HUDEP-2 (cell line): Measurements from ENCODE around the gene ALKBH5.
A peak's percentile ranks its signal among the peaks of the same experiment; 100 is the strongest.

Source experiments
- DNase-seq, 76 experiments: peaks; one replicate each; lab custom pipeline; 2025; ENCODE audit not compliant: unreplicated experiment in 76 of 76; lab: John Stamatoyannopoulos, UW

Gene ALKBH5

GRCh38 chr17:18236494-18236893 is 52.9 kb downstream of the ALKBH5 start:
- no peak for DNase-seq

GRCh38 chr17:18237461-18237860 is 53.8 kb downstream of the ALKBH5 start:
- DNase-seq = no peak

GRCh38 chr17:18238299-18238698 is 54.7 kb downstream of the ALKBH5 start:
- DNase-seq = no peak

- DNase-seq = no peak
Measured at GRCh38 chr17:18240449-18240848, 56.8 kb downstream of the ALKBH5 start.

- DNase-seq = no peak
Measured at GRCh38 chr17:18241229-18241871, 57.7 kb downstream of the ALKBH5 start.

- no peak for DNase-seq
Measured at GRCh38 chr17:18245038-18245776, 61.6 kb downstream of the ALKBH5 start.

- DNase-seq = no peak
Measured at GRCh38 chr17:18246109-18246725, 62.6 kb downstream of the ALKBH5 start.

- DNase-seq = peak in 57 of 76 experiments; percentile 3 to 81 (median 44)
Measured at GRCh38 chr17:18246880-18247612, 63.4 kb downstream of the ALKBH5 start.

- DNase-seq = no peak
Measured at GRCh38 chr17:18247613-18248001, 64.0 kb downstream of the ALKBH5 start.

GRCh38 chr17:18248300-18248731 is 64.7 kb downstream of the ALKBH5 start:
- DNase-seq = peak in 62 of 76 experiments; percentile 5 to 71 (median 42)

- no peak for DNase-seq
Measured at GRCh38 chr17:18248811-18249210, 65.2 kb downstream of the ALKBH5 start.

GRCh38 chr17:18250259-18250658 is 66.6 kb downstream of the ALKBH5 start:
- no peak for DNase-seq

- no peak for DNase-seq
Measured at GRCh38 chr17:18250708-18251107, 67.1 kb downstream of the ALKBH5 start.

- no peak for DNase-seq
Measured at GRCh38 chr17:18251204-18251603, 67.6 kb downstream of the ALKBH5 start.

- DNase-seq = no peak
Measured at GRCh38 chr17:18252160-18252559, 68.5 kb downstream of the ALKBH5 start.

GRCh38 chr17:18253187-18253884 is 69.7 kb downstream of the ALKBH5 start:
- no peak for DNase-seq

- no peak for DNase-seq
Measured at GRCh38 chr17:18253947-18254821, 70.6 kb downstream of the ALKBH5 start.

- DNase-seq = peak in 1 of 76 experiments; percentile 1
Measured at GRCh38 chr17:18254888-18255649, 71.4 kb downstream of the ALKBH5 start.

GRCh38 chr17:18256351-18256750 is 72.7 kb downstream of the ALKBH5 start:
- DNase-seq = no peak
